ENCODE data around the gene C10orf120.

The C10orf120 gene

DNA sequence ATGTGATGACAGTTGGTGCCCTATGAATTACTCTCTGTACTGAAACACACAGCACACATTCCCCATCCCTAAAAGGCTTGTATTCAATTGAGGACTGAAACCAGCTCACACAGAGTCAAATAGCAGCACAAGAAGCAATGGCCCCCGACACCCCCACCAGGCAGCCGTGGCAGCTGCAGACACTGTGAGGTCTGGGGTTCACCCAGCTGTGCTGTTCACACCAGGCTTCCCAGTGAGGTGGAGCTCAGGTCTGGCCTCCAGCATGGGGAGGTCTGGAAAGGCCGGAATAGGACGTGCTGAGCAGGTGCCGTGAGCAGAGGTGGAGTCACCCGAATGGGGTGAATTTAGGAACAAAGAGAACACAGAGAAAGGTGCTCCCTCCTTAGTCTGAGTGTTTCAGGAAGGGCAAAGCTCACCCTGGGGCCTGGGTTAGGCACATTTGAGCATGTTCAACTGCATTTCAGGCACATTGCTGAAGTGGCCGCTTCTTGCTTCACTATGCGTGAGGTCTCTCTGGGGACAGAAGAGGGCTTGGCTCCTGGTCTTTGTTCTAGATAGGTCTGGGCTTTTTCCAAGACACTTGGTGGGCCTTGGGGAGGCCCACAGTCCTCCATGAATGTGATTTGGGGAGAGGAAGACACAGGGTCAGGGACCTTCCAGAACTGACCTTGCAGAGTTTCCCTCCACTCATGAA lies 41.1 kb downstream of the C10orf120 start:
- FAIRE-seq: no peak

DNA sequence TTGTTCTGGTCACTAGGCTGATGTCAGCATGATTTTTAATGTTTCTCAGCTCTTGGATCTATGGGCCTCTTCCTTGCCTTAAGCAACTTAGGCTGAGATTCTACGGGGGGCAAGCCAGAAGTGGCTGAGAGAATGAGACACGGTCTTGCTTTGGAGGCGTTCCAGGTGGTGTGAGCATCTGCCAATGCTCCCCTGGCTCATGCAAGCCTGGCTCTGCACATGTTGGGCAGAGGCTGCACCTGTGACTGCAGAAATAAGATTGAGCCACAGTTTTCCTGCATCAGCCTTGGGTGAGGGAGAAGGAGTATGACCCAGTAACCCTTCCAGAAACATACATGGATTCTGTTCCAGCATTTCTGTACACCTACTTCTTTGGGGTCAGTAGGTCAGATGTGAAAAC lies 41.9 kb downstream of the C10orf120 start:
- FAIRE-seq: no peak

GRCh38 chr10:122657255-122657654 lies 42.4 kb downstream of the C10orf120 start:
- FAIRE-seq: no peak

GRCh38 chr10:122656741-122657140 lies 42.9 kb downstream of the C10orf120 start:
- FAIRE-seq: no peak

DNA sequence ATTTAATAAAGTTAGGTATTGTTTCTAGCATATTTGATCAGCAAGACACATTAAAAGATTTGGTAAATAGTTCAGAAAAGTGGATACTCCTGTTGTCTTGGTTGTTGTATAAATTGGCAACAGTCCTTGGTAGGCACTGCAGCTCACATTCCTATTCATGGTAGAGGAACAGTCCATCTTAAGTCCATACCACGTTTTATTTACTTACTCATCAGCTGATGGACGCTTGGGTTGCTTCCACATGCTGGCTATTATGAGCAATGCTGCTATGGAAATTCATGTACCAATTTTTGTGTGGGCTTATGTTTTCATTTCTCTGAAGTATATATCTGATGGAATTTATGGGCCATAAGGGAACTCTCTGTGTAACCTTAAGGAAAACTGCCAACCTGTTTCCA lies 43.3 kb downstream of the C10orf120 start:
- FAIRE-seq: no peak

- no peak for FAIRE-seq
Observed at GRCh38 chr10:122655524-122656307, 43.9 kb downstream of the C10orf120 start.

DNA sequence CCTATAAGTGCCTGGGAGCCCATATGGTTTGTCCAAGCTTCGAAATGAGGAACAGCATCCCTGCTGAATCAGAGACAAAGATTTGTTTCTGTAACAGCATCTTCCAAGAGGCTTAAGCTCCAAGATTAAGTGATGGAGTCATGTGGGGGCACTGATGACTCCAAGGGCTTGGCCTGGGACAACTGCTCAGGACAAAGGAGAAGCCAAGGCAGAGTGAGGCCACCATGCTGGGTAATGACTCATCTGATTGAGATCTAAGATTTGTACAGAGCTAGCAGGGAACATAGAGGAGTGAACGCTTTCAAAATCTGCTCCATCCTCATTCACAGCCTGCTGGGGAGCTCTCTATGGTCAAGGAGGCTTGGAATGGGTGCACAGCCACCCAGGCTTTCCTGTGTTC lies 49.3 kb downstream of the C10orf120 start:
- FAIRE-seq: no peak

GRCh38 chr10:122649903-122650302 lies 49.7 kb downstream of the C10orf120 start:
- FAIRE-seq: no peak

GRCh38 chr10:122648599-122649428 lies 50.8 kb downstream of the C10orf120 start:
- no peak for FAIRE-seq
